GM18507 (cell line): ENCODE data around the gene TBCD.
"Not testable (repeated sequence)": the region's sequence is repeated elsewhere in the genome, so short reads cannot be mapped to it uniquely, and the experiment has no call there.

Source experiments
- DNase-seq: peaks from one replicate; pipeline ENCODE4 v3.0.0; 2011; ENCODE audit warnings: low read depth; ENCODE audit not compliant: insufficient read length; ENCODE audit errors: extremely low spot score
- FAIRE-seq: peaks from 2 replicates; lab custom pipeline; 2011; peaks lifted over from hg19 to GRCh38; lab: Jason Lieb, UNC

The TBCD gene

GRCh38 chr17:82950525-82951102 is 198.7 kb downstream of the TBCD start:
- no peak for FAIRE-seq
- DNase-seq: no peak

GRCh38 chr17:82952019-82952418 is 200.2 kb downstream of the TBCD start:
- DNase-seq: no peak
- FAIRE-seq: no peak

GRCh38 chr17:82955106-82955505 is 203.2 kb downstream of the TBCD start:
- DNase-seq, FAIRE-seq: not testable (repeated sequence)

GRCh38 chr17:82955627-82956026 is 203.8 kb downstream of the TBCD start:
- DNase-seq, FAIRE-seq: not testable (repeated sequence)

- FAIRE-seq (no peak), DNase-seq (no peak)
These were observed 204.4 kb downstream of the TBCD start for GRCh38 chr17:82956146-82956725.

- no peak for DNase-seq
- FAIRE-seq: no peak
These were observed 205.0 kb downstream of the TBCD start for GRCh38 chr17:82956726-82957468.

- FAIRE-seq (no peak), DNase-seq (no peak)
These were observed 205.6 kb downstream of the TBCD start for GRCh38 chr17:82957469-82957795.

- FAIRE-seq (no peak), DNase-seq (no peak)
These were observed 206.2 kb downstream of the TBCD start for GRCh38 chr17:82957961-82958561.

- FAIRE-seq: no peak
These were observed 207.5 kb downstream of the TBCD start for GRCh38 chr17:82959242-82959930.

GRCh38 chr17:82959990-82960418 is 208.1 kb downstream of the TBCD start:
- DNase-seq (no peak), FAIRE-seq (no peak)

More at GRCh38 chr17:82959242-82959930, 207.5 kb downstream of the TBCD start:
- DNase-seq: no peak

GRCh38 chr17:82960419-82961271 is 208.8 kb downstream of the TBCD start:
- no peak for DNase-seq
- no peak for FAIRE-seq

- no peak for FAIRE-seq
- DNase-seq: no peak
These were observed 209.7 kb downstream of the TBCD start for GRCh38 chr17:82961366-82962162.

- FAIRE-seq (no peak), DNase-seq (no peak)
These were observed 210.4 kb downstream of the TBCD start for GRCh38 chr17:82962163-82962720.

- FAIRE-seq (peak; percentile 48), DNase-seq (no peak)
These were observed 211.5 kb downstream of the TBCD start for GRCh38 chr17:82963104-82963950.

GRCh38 chr17:82964451-82964850 is 212.6 kb downstream of the TBCD start:
- DNase-seq, FAIRE-seq: not testable (repeated sequence)

- no peak for DNase-seq
- no peak for FAIRE-seq
These were observed 213.0 kb downstream of the TBCD start for GRCh38 chr17:82964851-82965341.

GRCh38 chr17:82965371-82965770 is 213.5 kb downstream of the TBCD start:
- DNase-seq (no peak), FAIRE-seq (no peak)
